Activated CD4-positive, CD25-positive, alpha-beta regulatory T cell treated with anti-CD3 and anti-CD28 coated beads, Interleukin-2, amount 50 U/mL, for 16 hours (primary cell): ENCODE measurements around the gene YEATS4.

Experiments
- DNase-seq: peaks from one replicate; pipeline ENCODE4 v3.0.0-alpha.2; 2020; ENCODE audit warnings: low read depth, low spot score

Gene YEATS4

GRCh38 chr12:69392179-69392928 lies 32.8 kb downstream of the YEATS4 start:
- DNase-seq: no peak

- DNase-seq: no peak
These were observed 36.5 kb downstream of the YEATS4 start for GRCh38 chr12:69396041-69396440.

- DNase-seq: no peak
These were observed 37.4 kb downstream of the YEATS4 start for GRCh38 chr12:69396963-69397362.

- no peak for DNase-seq
These were observed 38.4 kb downstream of the YEATS4 start for GRCh38 chr12:69397978-69398377.

- DNase-seq: no peak
These were observed 42.4 kb downstream of the YEATS4 start for GRCh38 chr12:69401940-69402339.

- no peak for DNase-seq
These were observed 45.5 kb downstream of the YEATS4 start for GRCh38 chr12:69404851-69405565.

- no peak for DNase-seq
These were observed 46.0 kb downstream of the YEATS4 start for GRCh38 chr12:69405566-69405865.

- no peak for DNase-seq
These were observed 46.7 kb downstream of the YEATS4 start for GRCh38 chr12:69406217-69406616.

GRCh38 chr12:69410571-69410970 lies 51.0 kb downstream of the YEATS4 start:
- no peak for DNase-seq

- no peak for DNase-seq
These were observed 53.1 kb downstream of the YEATS4 start for GRCh38 chr12:69412655-69413054.

GRCh38 chr12:69415471-69416275 lies 56.1 kb downstream of the YEATS4 start:
- no peak for DNase-seq

- DNase-seq: no peak
These were observed 57.7 kb downstream of the YEATS4 start for GRCh38 chr12:69417231-69417630.

- no peak for DNase-seq
These were observed 58.2 kb downstream of the YEATS4 start for GRCh38 chr12:69417741-69418167.

- DNase-seq: no peak
These were observed 60.2 kb downstream of the YEATS4 start for GRCh38 chr12:69419701-69420100.

- DNase-seq: no peak
These were observed 62.0 kb downstream of the YEATS4 start for GRCh38 chr12:69421548-69421947.

- no peak for DNase-seq
These were observed 63.7 kb downstream of the YEATS4 start for GRCh38 chr12:69423037-69423905.

GRCh38 chr12:69425417-69425816 lies 65.9 kb downstream of the YEATS4 start:
- no peak for DNase-seq

GRCh38 chr12:69428351-69429073 lies 69.0 kb downstream of the YEATS4 start:
- DNase-seq: no peak

GRCh38 chr12:69430942-69431590 lies 71.5 kb downstream of the YEATS4 start:
- no peak for DNase-seq

GRCh38 chr12:69431591-69432222 lies 72.2 kb downstream of the YEATS4 start:
- DNase-seq: no peak
